Activated effector memory CD4-positive, alpha-beta T cell treated with Interleukin-2 at 50 U/mL for 16 hours (primary cell): ENCODE data around the gene STRN3.
"Not testable (repeated sequence)": the region's sequence is repeated elsewhere in the genome, so short reads cannot be mapped to it uniquely, and the experiment has no call there.

Experiments used
- DNase-seq: peaks from one replicate; pipeline ENCODE4 v3.0.0-alpha.2; 2020

The STRN3 gene

DNA sequence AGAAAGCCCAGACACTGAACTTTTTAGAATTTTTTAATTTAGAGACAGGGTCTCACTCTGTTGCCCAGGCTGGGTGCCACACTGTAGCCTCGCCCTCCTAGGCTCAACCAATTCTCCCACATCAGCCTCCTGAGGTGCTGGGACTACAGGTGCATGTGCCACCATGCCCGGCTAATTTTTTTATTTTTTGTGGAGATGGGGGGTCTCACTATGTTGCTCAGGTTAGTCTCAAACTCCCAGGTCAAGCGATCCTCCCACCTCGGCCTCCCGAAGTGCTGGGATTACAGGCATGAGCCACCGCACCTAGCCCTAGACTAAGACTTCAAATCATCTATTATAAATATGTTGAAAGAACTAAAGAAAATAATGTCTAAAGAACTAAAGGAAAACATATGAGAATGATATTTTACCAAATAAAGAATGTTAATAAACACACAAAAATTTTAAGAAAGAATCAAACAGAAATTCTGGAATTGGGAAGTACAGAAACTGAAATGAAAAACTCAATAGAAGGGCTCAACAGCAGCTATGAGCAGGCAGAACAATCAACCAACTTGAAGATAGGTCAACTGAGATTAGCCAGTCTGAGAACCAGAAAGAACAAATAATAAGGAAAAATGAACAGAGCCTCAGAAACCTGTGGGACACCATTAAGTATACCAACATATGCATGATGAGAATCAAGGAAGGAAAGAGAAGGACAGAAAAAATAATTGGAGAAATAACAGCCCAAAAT lies 27.0 kb downstream of the STRN3 start:
- DNase-seq: no peak

GRCh38 chr14:30998100-30998706 lies 28.0 kb downstream of the STRN3 start:
- DNase-seq: no peak

- DNase-seq: no peak
These were observed 29.1 kb downstream of the STRN3 start for GRCh38 chr14:30996892-30997659.

DNA sequence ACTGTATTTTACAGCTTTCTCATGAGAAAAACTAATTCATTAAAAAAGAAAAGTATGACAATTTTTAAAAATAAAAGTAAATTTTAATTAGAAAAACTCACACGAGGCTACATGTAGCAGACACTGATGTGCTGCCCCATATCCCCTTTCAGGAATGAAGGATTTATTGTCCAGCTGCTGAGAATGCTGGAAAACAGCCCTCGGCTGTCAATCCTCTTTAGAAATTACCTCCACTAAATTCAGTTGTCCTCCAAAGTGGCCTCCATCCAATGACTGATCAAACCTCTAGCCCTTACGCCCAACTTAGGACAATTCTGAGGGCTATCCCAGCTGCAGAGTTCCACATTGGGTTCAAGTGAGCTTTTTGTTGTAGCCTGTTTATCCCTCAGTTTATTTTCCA lies 30.5 kb downstream of the STRN3 start:
- DNase-seq: no peak

DNA sequence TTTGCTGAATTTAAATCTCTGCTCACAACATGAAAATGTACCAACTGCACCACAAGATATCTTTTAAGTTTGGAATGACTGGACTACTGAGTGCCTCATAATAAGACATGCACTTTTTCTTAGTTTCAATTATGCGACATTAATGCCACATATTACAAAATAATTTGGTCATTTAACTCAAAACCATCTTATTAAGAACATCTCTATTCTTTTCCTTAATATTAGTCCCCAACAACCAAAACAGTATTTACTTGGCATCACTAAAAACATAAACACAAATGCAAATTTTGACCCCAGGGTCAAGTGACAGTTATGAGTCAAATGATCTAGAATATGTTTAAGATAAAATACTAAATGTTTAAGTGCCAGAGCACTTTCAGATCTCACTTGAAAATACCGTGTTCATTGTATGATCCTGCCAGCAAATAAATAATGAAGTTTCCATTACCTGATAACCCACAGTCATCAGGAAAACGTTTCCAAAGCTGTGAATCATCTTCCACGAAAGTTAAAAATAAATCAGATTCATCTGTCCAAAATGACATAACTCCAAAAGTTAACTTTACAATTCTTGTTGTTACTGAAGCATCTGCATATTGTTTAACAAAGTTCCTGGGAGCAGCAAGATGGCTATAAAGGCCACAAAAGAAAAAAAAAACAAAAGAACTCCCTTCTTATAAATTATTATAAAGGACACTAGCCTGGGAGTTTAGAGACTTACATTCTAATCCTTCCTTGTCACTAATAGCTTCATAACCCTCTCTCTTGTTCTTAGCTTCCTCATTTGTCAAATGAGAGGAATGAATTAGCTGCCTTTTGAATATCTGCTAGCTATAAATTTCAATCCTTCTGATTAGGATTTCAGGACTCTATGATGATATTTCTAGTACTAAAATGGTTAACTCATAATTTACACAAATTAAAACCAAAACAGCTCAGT lies 31.2 kb downstream of the STRN3 start:
- no peak for DNase-seq

- DNase-seq: no peak
These were observed 33.1 kb downstream of the STRN3 start for GRCh38 chr14:30993071-30993470.

DNA sequence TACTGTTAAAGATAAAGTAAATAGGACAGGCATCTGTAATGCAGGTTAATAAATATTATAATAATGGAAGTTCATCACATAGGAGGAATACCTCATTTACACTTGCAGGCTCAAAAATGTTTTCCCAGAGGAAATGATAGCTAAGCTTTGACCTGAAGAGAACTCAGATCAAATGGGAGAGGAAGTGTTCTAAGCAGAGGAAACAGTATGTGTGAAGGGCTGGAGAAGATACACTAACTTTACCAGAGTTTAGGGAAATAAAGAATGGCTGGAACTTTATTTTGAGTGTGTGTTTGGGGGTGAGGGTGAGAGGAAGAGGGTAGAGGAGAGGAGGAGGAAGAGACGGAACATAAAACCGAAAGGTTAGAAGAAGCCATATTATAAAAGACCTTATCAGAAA lies 34.8 kb downstream of the STRN3 start:
- no peak for DNase-seq

DNA sequence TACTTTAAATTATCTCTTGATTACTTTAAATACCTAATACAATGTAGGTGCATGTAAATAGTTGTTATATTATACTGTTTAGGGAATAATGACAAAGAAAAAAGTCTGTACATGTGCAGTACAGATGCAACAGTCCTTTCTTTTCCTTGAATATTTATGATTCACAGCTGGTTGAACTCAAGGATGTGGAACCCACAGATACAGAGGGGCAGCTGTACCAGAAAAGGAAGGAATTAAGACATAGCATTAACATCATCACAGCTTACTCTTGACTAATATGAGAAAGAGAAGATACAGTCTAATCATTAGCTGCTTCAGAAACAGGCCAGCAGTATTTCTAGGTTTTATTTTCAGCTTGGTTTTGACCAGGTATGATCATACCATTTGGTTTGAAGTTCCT lies 35.4 kb downstream of the STRN3 start:
- DNase-seq: no peak

DNA sequence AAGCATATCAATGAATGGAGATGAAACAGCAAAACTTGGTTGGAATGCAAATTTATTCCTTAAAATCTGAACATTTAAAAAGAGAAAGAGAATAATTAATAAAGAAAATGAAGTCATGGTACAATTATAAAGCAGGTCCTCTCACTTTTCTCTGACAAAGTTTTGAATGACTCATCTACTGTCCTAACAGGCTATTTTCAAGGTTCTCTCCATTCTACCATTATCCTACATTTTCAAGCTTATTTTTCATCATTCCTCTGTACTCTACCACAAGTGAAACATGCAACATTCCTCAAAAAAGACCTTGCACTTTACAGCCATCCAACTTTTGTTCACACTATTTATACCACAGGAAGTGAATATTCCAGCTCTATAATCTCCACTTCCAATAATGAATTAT lies 37.7 kb downstream of the STRN3 start:
- no peak for DNase-seq

DNA sequence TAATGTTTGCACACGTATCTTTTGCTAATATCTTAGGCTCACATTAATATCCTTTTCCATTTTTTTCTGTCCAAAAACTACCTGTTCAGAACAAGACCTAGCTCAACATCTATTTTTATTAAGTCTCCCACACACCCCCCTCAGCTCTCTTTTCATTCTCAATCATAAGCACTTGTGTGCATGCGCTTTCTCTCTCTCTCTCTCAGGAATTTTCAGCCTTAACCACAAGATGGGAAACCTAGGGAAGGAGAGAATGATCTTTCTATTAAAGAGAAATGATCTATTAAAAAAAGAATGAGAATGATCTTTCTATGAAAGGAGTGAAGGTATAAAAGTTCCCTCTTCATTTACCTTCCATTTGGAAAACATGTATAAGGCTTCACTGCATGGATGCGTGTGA lies 40.4 kb downstream of the STRN3 start:
- DNase-seq: no peak

DNA sequence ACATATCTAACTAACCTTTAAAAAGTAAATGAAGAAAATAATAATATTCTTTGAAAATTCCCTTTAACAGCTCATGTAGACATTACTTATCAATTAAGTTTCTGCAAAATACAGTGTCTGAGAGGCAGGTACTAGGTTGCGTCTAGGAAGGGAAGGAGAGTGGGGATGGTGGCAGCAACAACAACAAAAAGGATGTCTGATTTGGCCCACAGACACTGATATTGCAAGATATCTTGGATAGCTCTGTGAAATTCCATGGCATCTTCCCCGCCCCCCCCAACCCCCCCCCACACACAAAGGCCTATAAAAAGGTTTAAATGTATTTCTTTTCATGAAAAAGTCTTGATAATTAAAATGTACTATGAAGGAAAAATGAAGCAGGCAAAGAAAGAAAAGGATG lies 42.3 kb downstream of the STRN3 start:
- no peak for DNase-seq

DNA sequence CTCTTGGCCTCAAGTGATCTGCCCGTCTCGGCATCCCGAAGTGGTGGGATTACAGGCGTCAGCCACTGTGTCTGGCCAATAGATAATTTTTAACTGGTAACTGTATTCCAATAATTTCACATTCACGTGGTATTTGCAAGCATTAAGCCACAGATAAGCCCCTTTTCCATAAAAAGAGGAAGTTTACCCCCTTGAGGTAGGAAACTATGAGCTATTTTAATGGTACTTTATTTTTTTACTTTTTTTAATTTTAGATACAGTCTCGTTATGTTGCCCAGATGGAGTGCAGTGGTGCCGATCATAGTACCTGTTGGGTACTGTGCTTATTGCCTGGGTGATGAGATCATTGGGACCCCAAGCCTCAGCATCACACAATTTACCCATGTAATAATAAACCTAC lies 43.6 kb downstream of the STRN3 start:
- DNase-seq: no peak

- no peak for DNase-seq
These were observed 45.2 kb downstream of the STRN3 start for GRCh38 chr14:30980980-30981379.

DNA sequence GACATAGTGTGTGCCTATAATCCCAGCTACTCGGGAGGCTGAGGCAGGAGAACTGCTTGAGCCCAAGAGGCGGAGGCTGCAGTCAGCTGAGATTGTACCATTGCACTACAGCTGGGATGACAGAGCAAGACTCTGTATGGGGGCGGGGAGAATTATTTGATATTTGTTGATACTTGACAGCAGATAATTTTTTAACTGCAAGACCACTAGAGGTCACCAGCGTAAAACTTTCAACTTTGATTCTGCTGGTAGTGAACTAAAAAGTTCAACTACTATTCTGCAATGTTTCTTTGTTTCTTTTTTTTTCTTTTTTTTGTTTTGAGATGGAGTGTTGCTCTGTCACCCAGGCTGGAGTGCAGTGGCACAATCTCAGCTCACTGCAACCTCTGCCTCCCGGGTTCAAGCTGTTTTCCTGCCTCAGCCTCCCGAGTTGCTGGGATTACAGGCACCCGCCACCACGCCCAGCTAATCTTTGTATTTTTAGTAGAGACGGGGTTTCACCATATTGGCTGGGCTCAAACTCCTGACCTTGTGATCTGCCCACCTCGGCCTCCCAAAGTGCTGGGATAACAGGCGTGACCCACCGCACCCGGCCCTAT lies 46.0 kb downstream of the STRN3 start:
- not testable (repeated sequence) for DNase-seq

DNA sequence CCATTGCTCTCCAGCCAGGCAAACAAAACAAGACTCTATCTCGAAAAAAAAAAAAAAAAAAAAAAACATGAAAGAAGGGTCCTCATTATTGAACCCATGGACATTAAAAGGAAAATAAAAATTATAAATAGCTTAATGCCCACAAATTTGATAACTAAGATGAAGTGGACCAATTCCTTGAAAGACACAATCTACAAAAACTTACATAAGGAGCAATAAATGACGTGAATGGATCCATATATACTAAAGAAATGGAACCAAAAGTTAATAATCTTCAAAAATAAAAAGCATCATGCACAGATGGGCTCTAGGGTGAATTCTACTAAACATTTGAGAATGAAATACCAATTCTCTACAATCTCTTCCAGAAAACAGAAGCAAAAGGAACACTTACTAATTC lies 48.4 kb downstream of the STRN3 start:
- DNase-seq: no peak

GRCh38 chr14:30974628-30975027 lies 51.6 kb downstream of the STRN3 start:
- DNase-seq: no peak

- DNase-seq: no peak
These were observed 53.1 kb downstream of the STRN3 start for GRCh38 chr14:30972882-30973582.

GRCh38 chr14:30972036-30972732 lies 54.0 kb downstream of the STRN3 start:
- not testable (repeated sequence) for DNase-seq

DNA sequence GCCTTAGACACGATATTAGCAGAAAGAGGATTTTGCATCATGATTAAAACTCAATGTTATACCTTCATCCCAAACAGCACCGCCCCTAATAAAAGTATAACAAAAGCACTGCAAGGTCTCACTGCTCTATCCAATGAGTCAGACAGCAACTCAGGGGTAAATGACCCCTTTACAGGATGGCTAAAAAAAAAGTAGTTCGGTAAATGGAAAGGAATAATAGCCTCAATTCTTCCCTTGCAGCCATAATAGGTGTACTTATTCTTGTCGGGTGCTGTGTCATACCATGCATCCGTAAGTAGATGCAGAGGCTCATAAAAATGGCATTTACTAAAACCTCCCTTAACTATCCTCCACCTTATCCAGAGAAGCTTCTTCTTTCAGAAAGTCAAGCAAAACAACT lies 54.6 kb downstream of the STRN3 start:
- no peak for DNase-seq

DNA sequence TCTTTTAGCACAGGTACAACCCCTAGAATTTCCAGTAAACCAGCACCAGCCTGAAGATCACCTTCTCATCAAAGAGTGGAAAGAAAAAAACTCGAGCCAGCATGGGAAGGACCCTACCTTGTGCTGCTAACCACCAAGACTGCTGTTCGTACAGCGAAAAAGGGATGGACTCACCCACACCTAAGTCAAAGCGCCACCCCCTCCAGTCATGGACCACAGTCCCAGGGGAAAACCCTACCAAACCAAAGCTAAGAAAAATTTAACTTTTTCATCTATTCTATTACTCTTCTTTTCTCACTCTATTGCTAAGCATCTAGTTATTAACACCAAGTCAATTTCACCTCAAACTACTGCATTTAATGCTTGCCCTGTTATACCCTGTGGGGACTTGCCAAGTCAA lies 56.4 kb downstream of the STRN3 start:
- not testable (repeated sequence) for DNase-seq
